Small intestine (tissue), 7 donors: ENCODE measurements around the gene METTL9. TPM values are rescaled to one million over a fixed set of nuclear protein-coding genes. Genes with fewer than 3 reads are reported as not detected.

ENCODE experiments used
- DNase-seq, 2 donors: peaks; one replicate each; pipeline versions ENCODE4 v3.0.0 to v3.0.0-alpha.2; 2013
- FAIRE-seq: peaks from 2 replicates; lab custom pipeline; 2012; peaks lifted over from hg19 to GRCh38; lab: Jason Lieb, UNC
- H3K27ac ChIP-seq, 3 donors: one replicate each; pipeline ENCODE4 v1.5.1; 2013; ENCODE audit warnings: low read length in 2 of 3, mild to moderate bottlenecking in 2 of 3, control low read depth in 1 of 3, inconsistent platforms in 1 of 3, low read depth in 1 of 3, moderate library complexity in 1 of 3
- H3K27me3 ChIP-seq, 3 donors: one replicate each; pipeline ENCODE4 v1.6.1; 2013; ENCODE audit warnings: low read length in 3 of 3, inconsistent platforms in 1 of 3; ENCODE audit not compliant: control insufficient read depth in 3 of 3, insufficient read depth in 3 of 3
- H3K36me3 ChIP-seq, 3 donors: one replicate each; pipeline ENCODE4 v1.6.1; 2013; ENCODE audit warnings: low read length in 3 of 3, inconsistent platforms in 1 of 3, low read depth in 1 of 3, mild to moderate bottlenecking in 1 of 3, moderate library complexity in 1 of 3; ENCODE audit not compliant: control insufficient read depth in 3 of 3, insufficient read depth in 2 of 3
- H3K4me1 ChIP-seq, 3 donors: one replicate each; pipeline ENCODE4 v1.6.1; 2013; ENCODE audit warnings: low read length in 2 of 3, inconsistent platforms in 1 of 3, low read depth in 1 of 3, mild to moderate bottlenecking in 1 of 3, moderate library complexity in 1 of 3; ENCODE audit not compliant: control insufficient read depth in 3 of 3, insufficient read depth in 2 of 3
- H3K4me3 ChIP-seq, 3 donors: one replicate each; pipeline ENCODE4 v1.5.1; 2013; ENCODE audit warnings: low read length in 3 of 3, control low read depth in 1 of 3, inconsistent platforms in 1 of 3, low read depth in 1 of 3, mild to moderate bottlenecking in 1 of 3, moderate library complexity in 1 of 3
- H3K9me3 ChIP-seq, 2 donors: one replicate each; pipeline ENCODE4 v1.6.1; 2013; ENCODE audit warnings: low read depth in 1 of 2, low read length in 1 of 2; ENCODE audit not compliant: control insufficient read depth in 2 of 2, insufficient read depth in 1 of 2
- WGBS, 3 donors: extraction: QIAGEN DNeasy Blood & Tissue Kit; methylation state at CpG; one replicate each; pipeline ENCODE4 v1.1.7; 2013; 5-methylcytosine and 5-hydroxymethylcytosine counted together
- polyA plus RNA-seq, 4 donors: library from polyadenylated mRNA; stranded (reverse) in 3 of 4; unstranded in 1 of 4; fragments of 200-250 nt in 3 of 4; fragments of 120-200 nt in 1 of 4; gene quantifications; one replicate each; pipeline versions ENCODE4 v1.2.1 to v1.2.3, GENCODE V29; 2013
- donor health status: healthy with polysubstance abuse.
- donor health status: control.
- donor health status: control.
- donor health status: Bipolar disorder and iron deficiency.
- donor health status: healthy.

The METTL9 gene
- polyA plus RNA-seq, 4 donors = 38.7 to 171 (median 61.0) TPM

- no peak for FAIRE-seq
- whole genome bisulfite sequencing, 3 donors = 92 to 96% (median 94%) methylated on average over 1 of the region's 1 CpG
These were observed 55.1 kb downstream of the METTL9 start for GRCh38 chr16:21654466-21654865.

GRCh38 chr16:21654881-21655280 is 55.5 kb downstream of the METTL9 start:
- DNase-seq (no peak), FAIRE-seq (no peak)
- no peak overlapping the region for H3K4me3 ChIP-seq
- no peak overlapping the region for H3K27ac ChIP-seq
- H3K36me3 ChIP-seq = peaks cover 0 to 4% (median 2%) of the 10 kb centered on the region in 3 donors
- peaks cover 0 to 2% of the 10 kb centered on the region in 2 donors for H3K9me3 ChIP-seq
- no peaks in the 10 kb centered on the region for H3K27me3 ChIP-seq
- 57 to 81% (median 67%) methylated on average over 2 of the region's 2 CpGs for WGBS, 3 donors
- H3K4me1 ChIP-seq = no peaks in the 10 kb centered on the region

More at GRCh38 chr16:21654466-21654865, 55.1 kb downstream of the METTL9 start:
- H3K36me3 ChIP-seq = peaks cover 0 to 4% (median 2%) of the 10 kb centered on the region in 3 donors
- no peak overlapping the region for H3K27ac ChIP-seq
- peaks cover 0 to 2% of the 10 kb centered on the region in 2 donors for H3K9me3 ChIP-seq
- no peak overlapping the region for H3K4me3 ChIP-seq
- no peak for DNase-seq
- H3K27me3 ChIP-seq = no peaks in the 10 kb centered on the region
- H3K4me1 ChIP-seq = no peaks in the 10 kb centered on the region

GRCh38 chr16:21656795-21657768 is 57.7 kb downstream of the METTL9 start:
- DNase-seq = peak; percentile 51 to 66

DNA sequence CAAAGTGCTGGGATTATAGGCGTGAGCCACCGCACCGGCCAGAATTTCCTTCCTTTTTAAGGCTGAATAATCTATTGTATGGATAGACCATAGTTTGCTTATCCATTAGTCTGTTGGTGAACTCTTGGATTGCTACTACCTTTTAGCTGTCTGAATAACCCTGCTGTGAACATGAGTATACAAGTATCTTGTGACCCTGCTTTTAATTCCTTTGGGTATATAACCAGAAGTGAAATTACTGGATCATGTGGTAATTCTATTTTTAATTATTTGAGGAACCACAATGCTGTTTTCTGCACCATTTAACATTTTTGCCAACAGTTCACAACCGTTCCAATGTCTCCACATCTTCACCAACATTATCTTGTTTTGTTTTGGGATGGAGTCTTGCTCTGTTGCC is 59.7 kb downstream of the METTL9 start:
- Histone ChIP-seq H3K4me3 (no peak overlapping the region), H3K27ac (no peak overlapping the region), H3K27me3 (peaks cover 0 to 4% (median 0%) of the 10 kb centered on the region in 3 donors), H3K9me3 (peaks cover 0 to 2% of the 10 kb centered on the region in 2 donors), H3K4me1 (no peaks in the 10 kb centered on the region), H3K36me3 (peaks cover 0 to 4% (median 2%) of the 10 kb centered on the region in 3 donors)
- no peak for DNase-seq
- FAIRE-seq = no peak
- WGBS, 3 donors = 88 to 97% (median 91%) methylated on average over 4 of the region's 4 CpGs

More at GRCh38 chr16:21656795-21657768, 57.7 kb downstream of the METTL9 start:
- no peak for FAIRE-seq
- Histone ChIP-seq H3K36me3 (peaks cover 0 to 4% (median 2%) of the 10 kb centered on the region in 3 donors), H3K27me3 (no peaks in the 10 kb centered on the region), H3K4me3 (no peak overlapping the region), H3K9me3 (peaks cover 0 to 2% of the 10 kb centered on the region in 2 donors), H3K4me1 (no peaks in the 10 kb centered on the region), H3K27ac (peak overlapping the region in 1 of 3 donors; percentile 11)
- 9 to 11% (median 9%) methylated on average over 4 of the region's 4 CpGs for WGBS, 3 donors

DNA sequence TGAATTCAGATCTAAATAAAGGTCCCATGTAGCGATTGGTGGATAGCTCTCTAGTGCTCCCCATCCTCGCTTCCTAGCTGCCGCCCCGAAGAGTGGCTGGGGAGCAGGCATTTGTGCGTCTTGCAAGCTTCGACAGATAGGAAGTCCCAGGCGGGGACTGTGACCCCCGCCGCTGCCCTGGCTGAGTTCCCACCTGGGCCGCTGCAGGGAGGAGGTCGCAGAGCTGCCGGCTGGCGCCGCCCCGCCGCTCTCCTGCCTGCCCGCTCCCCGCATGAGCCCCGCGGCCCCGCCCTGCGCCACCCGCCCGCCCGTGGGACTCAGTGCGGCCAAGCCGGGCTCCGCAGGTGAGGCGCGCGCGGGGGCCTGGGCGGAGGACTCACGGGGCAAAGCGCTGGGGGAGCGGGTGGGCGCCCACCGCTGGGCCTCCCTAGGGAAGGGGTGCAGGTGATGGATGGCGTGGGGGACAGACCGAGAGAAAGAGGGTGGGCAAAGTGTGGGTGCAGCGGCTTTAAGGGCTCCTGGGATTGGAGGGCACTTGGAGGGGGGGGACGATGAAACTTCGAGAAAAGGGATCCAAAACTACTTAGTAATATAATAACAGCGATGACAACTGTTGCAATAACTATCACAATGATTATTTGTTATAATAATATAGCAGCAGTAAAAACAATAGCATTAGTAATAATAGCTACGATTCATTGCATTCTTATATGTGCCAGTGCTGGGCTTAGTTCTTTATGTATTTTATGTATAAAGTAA is 64.7 kb downstream of the METTL9 start, which contains the start of gene OTOA:
TSS of gene OTOA (plus strand) at position 80 of the 759 bp plus-strand sequence. CDS start 14,547 bp downstream, outside the sequence.
- Histone ChIP-seq H3K4me1 (no peaks in the 10 kb centered on the region), H3K27ac (no peak within 1 kb of the TSS), H3K27me3 (peaks cover 0 to 10% (median 3%) of the 10 kb centered on the region in 3 donors), H3K9me3 (no peaks in the 10 kb centered on the region), H3K36me3 (no peaks in the 10 kb centered on the region), H3K4me3 (peak within 1 kb of the TSS in 1 of 3 donors; percentile 40)
- DNase-seq (peak in 1 of 2 donors; percentile 33), FAIRE-seq (no peak)
- 6 to 11% (median 11%) methylated on average over 37 to 45 of the region's 45 CpGs for WGBS, 3 donors

- Histone ChIP-seq H3K9me3 (no peaks in the 10 kb centered on the region), H3K27ac (no peak overlapping the region), H3K27me3 (peaks cover 0 to 10% (median 3%) of the 10 kb centered on the region in 3 donors), H3K4me1 (no peaks in the 10 kb centered on the region), H3K36me3 (no peaks in the 10 kb centered on the region), H3K4me3 (no peak overlapping the region)
- DNase-seq (no peak), FAIRE-seq (no peak)
- WGBS, 3 donors = 90 to 94% (median 91%) methylated on average over 10 of the region's 10 CpGs
These were observed 65.6 kb downstream of the METTL9 start for GRCh38 chr16:21664801-21665492.

DNA sequence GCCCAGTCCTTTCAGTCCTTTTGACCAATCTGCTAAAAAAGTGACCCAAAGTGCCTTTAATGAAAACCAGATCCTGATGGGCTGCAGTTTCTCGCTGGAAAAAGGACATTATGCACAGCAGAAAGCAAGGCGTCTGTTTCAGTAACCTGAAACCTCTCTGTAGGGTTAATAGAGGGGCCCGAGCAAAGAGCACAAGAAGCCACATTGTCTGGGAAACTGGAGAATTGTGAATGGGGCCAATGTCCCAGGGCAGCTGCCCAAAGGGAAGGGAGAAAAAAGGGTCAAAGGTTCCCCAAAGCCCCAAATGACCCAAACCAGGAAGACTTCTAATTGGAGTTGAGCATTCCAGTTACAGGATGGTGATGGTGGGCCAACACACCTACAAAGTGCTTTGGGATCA is 67.4 kb downstream of the METTL9 start:
- 43 to 60% (median 49%) methylated on average over 3 of the region's 3 CpGs for WGBS, 3 donors
- Histone ChIP-seq H3K4me3 (no peak overlapping the region), H3K9me3 (no peaks in the 10 kb centered on the region), H3K36me3 (no peaks in the 10 kb centered on the region), H3K27me3 (peaks cover 0 to 10% (median 3%) of the 10 kb centered on the region in 3 donors), H3K4me1 (no peaks in the 10 kb centered on the region), H3K27ac (no peak overlapping the region)
- DNase-seq (no peak), FAIRE-seq (no peak)
